ENCODE data around the gene PSMC4.
"Not testable (repeated sequence)": the region's sequence is repeated elsewhere in the genome, so short reads cannot be mapped to it uniquely, and the experiment has no call there.

PSMC4 gene

DNA sequence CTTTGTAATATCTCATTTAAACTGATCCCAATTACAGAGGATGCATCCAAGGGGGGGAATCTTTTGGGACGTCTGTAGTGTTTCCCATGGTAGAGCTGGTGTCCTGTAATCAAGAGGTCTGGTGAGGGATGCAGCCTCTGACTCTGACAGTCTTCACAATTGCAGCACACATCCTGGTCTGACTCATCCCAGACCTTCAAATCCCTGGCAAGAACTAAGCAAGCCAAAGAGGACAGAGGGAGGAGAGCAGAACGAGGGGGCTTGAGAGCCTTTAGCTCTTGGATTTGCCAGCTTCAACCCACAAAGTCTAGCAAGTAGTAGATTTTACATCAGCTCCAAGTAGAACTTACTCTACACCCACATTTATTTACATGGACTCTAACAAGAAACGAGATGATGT lies 19.3 kb upstream of the PSMC4 start:
- DNase-seq, result no peak
- H3K27ac ChIP-seq (ENCODE audit: low read depth, low read length), result no peak overlapping the region
- no peaks in the 10 kb centered on the region for H3K4me1 ChIP-seq (ENCODE audit: control insufficient read depth in 1 of 2, insufficient read depth in 2 of 2, low read length in 2 of 2)
- no peak overlapping the region for H3K9ac ChIP-seq (ENCODE audit: low read length)
- H3K79me1 ChIP-seq (ENCODE audit: low read length), result no peaks in the 10 kb centered on the region
- H3K18ac ChIP-seq (ENCODE audit: low read length), result no peak overlapping the region
- H3K4me2 ChIP-seq (ENCODE audit: low read length), result peak overlapping the region; percentile 16
- no peak overlapping the region for H4K8ac ChIP-seq (ENCODE audit: low read depth, low read length)
- no peak overlapping the region for H2BK12ac ChIP-seq (ENCODE audit: low read length)
- no CpG with 5 or more reads among the region's 3 CpGs for WGBS (ENCODE audit: extremely low coverage, insufficient coverage, insufficient read length)
- H3K9me3 ChIP-seq (ENCODE audit: insufficient read depth, low read depth, low read length), result peaks cover 2% of the 10 kb centered on the region
- no peak overlapping the region for H4K91ac ChIP-seq (ENCODE audit: low read depth, low read length)
- H3K14ac ChIP-seq (ENCODE audit: low read length), result no peak overlapping the region
- no peak overlapping the region for H2BK120ac ChIP-seq (ENCODE audit: insufficient read depth, low read length, poor library complexity)
- H3K4ac ChIP-seq (ENCODE audit: low read depth, low read length), result no peak overlapping the region
- H3K27me3 ChIP-seq (ENCODE audit: insufficient read depth, low read length), result no peaks in the 10 kb centered on the region
- H2AFZ ChIP-seq (ENCODE audit: insufficient read depth, low read length, poor library complexity), result no peak overlapping the region
- no peaks in the 10 kb centered on the region for H3K36me3 ChIP-seq (ENCODE audit: control insufficient read depth in 1 of 2, insufficient read depth in 2 of 2, low read length in 2 of 2)
- no peak overlapping the region for H3K4me3 ChIP-seq (ENCODE audit: low read depth, low read length)
- H3K79me2 ChIP-seq (ENCODE audit: control insufficient read depth, insufficient read depth, low read length, poor library complexity), result no peaks in the 10 kb centered on the region
- H4K12ac ChIP-seq (ENCODE audit: low read depth, low read length), result no peak overlapping the region
- no peak overlapping the region for H2AK5ac ChIP-seq (ENCODE audit: low read length)
- no peak overlapping the region for H2BK5ac ChIP-seq (ENCODE audit: low read depth, low read length, poor library complexity)
- H3K23ac ChIP-seq (ENCODE audit: low read length), result no peak overlapping the region

DNA sequence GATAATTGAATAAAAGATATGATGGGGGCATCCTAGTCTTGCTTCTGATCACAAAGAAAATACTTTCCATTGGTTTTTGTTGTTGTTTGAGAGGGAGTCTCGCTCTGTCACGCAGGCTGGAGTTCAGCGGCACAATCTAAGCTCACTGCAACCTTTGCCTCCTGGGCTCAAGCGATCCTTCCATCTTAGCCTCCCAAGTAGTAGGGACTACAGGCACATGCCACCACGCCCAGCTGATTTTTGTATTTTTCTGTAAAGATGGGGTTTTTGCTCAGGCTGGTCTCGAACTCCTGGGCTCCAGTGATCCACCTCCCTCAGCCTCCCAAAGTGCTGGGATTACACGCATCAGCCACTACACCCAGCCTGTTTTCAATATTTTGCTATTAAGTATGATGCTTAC lies 17.1 kb upstream of the PSMC4 start:
- DNase-seq, result no peak
- Histone ChIP-seq H3K4me2 (ENCODE audit: low read length) (no peak overlapping the region), H3K4me1 (ENCODE audit: control insufficient read depth in 1 of 2, insufficient read depth in 2 of 2, low read length in 2 of 2) (no peaks in the 10 kb centered on the region), H2BK5ac (ENCODE audit: low read depth, low read length, poor library complexity) (no peak overlapping the region), H4K91ac (ENCODE audit: low read depth, low read length) (no peak overlapping the region), H3K27ac (ENCODE audit: low read depth, low read length) (no peak overlapping the region), H3K4ac (ENCODE audit: low read depth, low read length) (no peak overlapping the region), H3K9ac (ENCODE audit: low read length) (no peak overlapping the region), H3K18ac (ENCODE audit: low read length) (no peak overlapping the region), H3K79me1 (ENCODE audit: low read length) (no peaks in the 10 kb centered on the region), H4K12ac (ENCODE audit: low read depth, low read length) (no peak overlapping the region), H2AFZ (ENCODE audit: insufficient read depth, low read length, poor library complexity) (no peak overlapping the region), H3K9me3 (ENCODE audit: insufficient read depth, low read depth, low read length) (peaks cover 2% of the 10 kb centered on the region), H3K27me3 (ENCODE audit: insufficient read depth, low read length) (no peaks in the 10 kb centered on the region), H2AK5ac (ENCODE audit: low read length) (no peak overlapping the region), H2BK12ac (ENCODE audit: low read length) (no peak overlapping the region), H3K79me2 (ENCODE audit: control insufficient read depth, insufficient read depth, low read length, poor library complexity) (no peaks in the 10 kb centered on the region), H3K23ac (ENCODE audit: low read length) (no peak overlapping the region), H3K14ac (ENCODE audit: low read length) (no peak overlapping the region), H4K8ac (ENCODE audit: low read depth, low read length) (no peak overlapping the region), H3K36me3 (ENCODE audit: control insufficient read depth in 1 of 2, insufficient read depth in 2 of 2, low read length in 2 of 2) (no peaks in the 10 kb centered on the region), H3K4me3 (ENCODE audit: low read depth, low read length) (no peak overlapping the region), H2BK120ac (ENCODE audit: insufficient read depth, low read length, poor library complexity) (no peak overlapping the region)
- no CpG with 5 or more reads among the region's 7 CpGs for WGBS (ENCODE audit: extremely low coverage, insufficient coverage, insufficient read length)

DNA sequence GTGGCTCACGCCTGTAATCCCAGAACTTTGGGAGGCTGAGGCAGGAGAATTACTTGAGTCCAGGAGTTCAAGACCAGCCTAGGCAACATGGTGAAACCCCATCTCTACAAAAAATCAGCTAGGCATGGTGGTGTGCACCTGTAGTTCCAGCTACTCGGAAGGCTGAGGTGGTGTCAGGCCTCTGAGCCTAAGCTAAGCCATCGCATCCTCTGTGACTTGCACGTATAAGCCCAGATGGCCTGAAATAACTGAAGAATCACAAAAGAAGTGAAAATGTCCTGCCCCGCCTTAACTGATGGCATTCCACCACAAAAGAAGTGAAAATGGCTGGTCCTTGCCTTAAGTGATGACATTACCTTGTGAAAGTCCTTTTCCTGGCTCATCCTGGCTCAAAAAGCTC lies 13.1 kb upstream of the PSMC4 start:
- not testable (repeated sequence) for H2BK12ac ChIP-seq (ENCODE audit: low read length); H2AFZ ChIP-seq (ENCODE audit: insufficient read depth, low read length, poor library complexity); H2BK120ac ChIP-seq (ENCODE audit: insufficient read depth, low read length, poor library complexity); H3K4me3 ChIP-seq (ENCODE audit: low read depth, low read length); H3K18ac ChIP-seq (ENCODE audit: low read length); H3K14ac ChIP-seq (ENCODE audit: low read length); H3K4ac ChIP-seq (ENCODE audit: low read depth, low read length); H3K9me3 ChIP-seq (ENCODE audit: insufficient read depth, low read depth, low read length); H3K27me3 ChIP-seq (ENCODE audit: insufficient read depth, low read length); H3K36me3 ChIP-seq (ENCODE audit: control insufficient read depth in 1 of 2, insufficient read depth in 2 of 2, low read length in 2 of 2); H2AK5ac ChIP-seq (ENCODE audit: low read length); H3K23ac ChIP-seq (ENCODE audit: low read length); DNase-seq; H3K27ac ChIP-seq (ENCODE audit: low read depth, low read length); H3K4me1 ChIP-seq (ENCODE audit: control insufficient read depth in 1 of 2, insufficient read depth in 2 of 2, low read length in 2 of 2); H3K9ac ChIP-seq (ENCODE audit: low read length); H3K4me2 ChIP-seq (ENCODE audit: low read length); H4K12ac ChIP-seq (ENCODE audit: low read depth, low read length); H4K91ac ChIP-seq (ENCODE audit: low read depth, low read length); H2BK5ac ChIP-seq (ENCODE audit: low read depth, low read length, poor library complexity); H3K79me1 ChIP-seq (ENCODE audit: low read length); H4K8ac ChIP-seq (ENCODE audit: low read depth, low read length); H3K79me2 ChIP-seq (ENCODE audit: control insufficient read depth, insufficient read depth, low read length, poor library complexity)
- no CpG with 5 or more reads among the region's 5 CpGs for WGBS (ENCODE audit: extremely low coverage, insufficient coverage, insufficient read length)

DNA sequence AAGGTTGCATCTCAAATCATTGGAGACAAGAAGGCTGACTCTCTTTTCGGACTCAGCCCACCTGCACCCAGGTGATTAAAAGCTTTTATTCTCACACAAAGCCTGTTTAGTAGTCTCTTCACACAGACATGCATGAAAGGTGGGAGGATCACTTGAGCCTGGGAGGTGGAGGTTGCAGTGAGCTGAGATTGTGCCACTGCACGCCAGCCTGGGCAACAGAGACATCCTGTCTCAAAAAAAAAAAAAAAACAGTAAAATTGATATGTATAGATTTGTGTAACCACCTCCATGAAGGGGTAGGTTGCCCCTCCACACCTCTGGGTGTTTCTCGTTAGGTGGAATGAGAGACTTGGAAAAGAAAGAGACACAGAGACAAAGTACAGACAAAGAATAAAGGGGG lies 12.0 kb upstream of the PSMC4 start:
- not testable (repeated sequence) for H3K79me1 ChIP-seq (ENCODE audit: low read length); DNase-seq; H2AFZ ChIP-seq (ENCODE audit: insufficient read depth, low read length, poor library complexity); H3K4me3 ChIP-seq (ENCODE audit: low read depth, low read length); H3K14ac ChIP-seq (ENCODE audit: low read length); H4K12ac ChIP-seq (ENCODE audit: low read depth, low read length); H3K9ac ChIP-seq (ENCODE audit: low read length); H3K9me3 ChIP-seq (ENCODE audit: insufficient read depth, low read depth, low read length); H3K23ac ChIP-seq (ENCODE audit: low read length); H2BK5ac ChIP-seq (ENCODE audit: low read depth, low read length, poor library complexity); H3K27ac ChIP-seq (ENCODE audit: low read depth, low read length); H3K79me2 ChIP-seq (ENCODE audit: control insufficient read depth, insufficient read depth, low read length, poor library complexity); H3K4me2 ChIP-seq (ENCODE audit: low read length); H2BK12ac ChIP-seq (ENCODE audit: low read length); H3K36me3 ChIP-seq (ENCODE audit: control insufficient read depth in 1 of 2, insufficient read depth in 2 of 2, low read length in 2 of 2); H3K18ac ChIP-seq (ENCODE audit: low read length); H4K91ac ChIP-seq (ENCODE audit: low read depth, low read length); H3K27me3 ChIP-seq (ENCODE audit: insufficient read depth, low read length); H2AK5ac ChIP-seq (ENCODE audit: low read length); H2BK120ac ChIP-seq (ENCODE audit: insufficient read depth, low read length, poor library complexity); H3K4me1 ChIP-seq (ENCODE audit: control insufficient read depth in 1 of 2, insufficient read depth in 2 of 2, low read length in 2 of 2); H4K8ac ChIP-seq (ENCODE audit: low read depth, low read length); H3K4ac ChIP-seq (ENCODE audit: low read depth, low read length)
- WGBS (ENCODE audit: extremely low coverage, insufficient coverage, insufficient read length), result no CpG with 5 or more reads among the region's 3 CpGs
